Measurements from ENCODE around the gene TTYH3. TPM values are rescaled to one million over a fixed set of nuclear protein-coding genes. Genes with fewer than 3 reads are reported as not detected.
A peak's percentile ranks its signal among the peaks of the same experiment; 100 is the strongest.

Gene TTYH3
- total RNA-seq, 1 donor from 2014 or later, result 51.7 TPM

GRCh38 chr7:2638224-2638991, 6.6 kb downstream of the TTYH3 start:
- ATAC-seq, result no peak
- Histone ChIP-seq H3K9me3 (no peaks in the 10 kb centered on the region), H3K27me3 (ENCODE audit: low read depth) (no peaks in the 10 kb centered on the region), H3K4me3 (no peak overlapping the region), H3K36me3 (no peaks in the 10 kb centered on the region), H3K27ac (peak overlapping the region; percentile 71), H3K4me1 (peaks cover 89% of the 10 kb centered on the region)
- intact Hi-C loops (cut with DNase I), result no loop called here
- TF ChIP-seq, protein P1, sequence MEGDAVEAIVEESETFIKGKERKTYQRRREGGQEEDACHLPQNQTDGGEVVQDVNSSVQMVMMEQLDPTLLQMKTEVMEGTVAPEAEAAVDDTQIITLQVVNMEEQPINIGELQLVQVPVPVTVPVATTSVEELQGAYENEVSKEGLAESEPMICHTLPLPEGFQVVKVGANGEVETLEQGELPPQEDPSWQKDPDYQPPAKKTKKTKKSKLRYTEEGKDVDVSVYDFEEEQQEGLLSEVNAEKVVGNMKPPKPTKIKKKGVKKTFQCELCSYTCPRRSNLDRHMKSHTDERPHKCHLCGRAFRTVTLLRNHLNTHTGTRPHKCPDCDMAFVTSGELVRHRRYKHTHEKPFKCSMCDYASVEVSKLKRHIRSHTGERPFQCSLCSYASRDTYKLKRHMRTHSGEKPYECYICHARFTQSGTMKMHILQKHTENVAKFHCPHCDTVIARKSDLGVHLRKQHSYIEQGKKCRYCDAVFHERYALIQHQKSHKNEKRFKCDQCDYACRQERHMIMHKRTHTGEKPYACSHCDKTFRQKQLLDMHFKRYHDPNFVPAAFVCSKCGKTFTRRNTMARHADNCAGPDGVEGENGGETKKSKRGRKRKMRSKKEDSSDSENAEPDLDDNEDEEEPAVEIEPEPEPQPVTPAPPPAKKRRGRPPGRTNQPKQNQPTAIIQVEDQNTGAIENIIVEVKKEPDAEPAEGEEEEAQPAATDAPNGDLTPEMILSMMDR (IDR thresholded peaks at IDR 0.05), result no peak
- DNase-seq, result no peak

DNA sequence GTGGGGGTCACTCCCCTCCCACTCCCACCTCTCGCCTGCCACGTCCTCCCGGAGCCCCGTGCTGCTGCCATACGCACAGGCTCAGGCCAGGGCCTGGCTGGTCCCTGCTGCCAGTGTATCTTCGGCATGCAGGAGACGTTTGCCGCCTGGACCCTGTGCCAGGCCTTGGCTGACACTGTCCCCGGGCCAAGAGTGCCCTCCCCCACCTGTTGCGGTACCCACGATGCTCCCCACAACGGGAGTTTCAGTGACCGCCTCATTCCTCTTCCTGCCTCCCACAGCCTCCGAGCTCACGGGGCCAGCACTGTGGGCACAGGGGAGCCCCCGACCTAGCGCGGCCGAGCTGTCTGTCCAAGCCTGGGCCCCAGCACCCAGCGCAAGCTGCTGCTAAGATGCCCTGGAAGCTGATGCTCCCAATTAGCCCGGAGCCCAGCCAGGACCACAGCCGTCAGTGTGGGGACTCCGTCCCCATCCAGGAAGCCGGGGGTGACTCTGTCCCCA, 7.4 kb downstream of the TTYH3 start:
- DNase-seq, result no peak
- H3K4me3 ChIP-seq, result no peak overlapping the region

DNA sequence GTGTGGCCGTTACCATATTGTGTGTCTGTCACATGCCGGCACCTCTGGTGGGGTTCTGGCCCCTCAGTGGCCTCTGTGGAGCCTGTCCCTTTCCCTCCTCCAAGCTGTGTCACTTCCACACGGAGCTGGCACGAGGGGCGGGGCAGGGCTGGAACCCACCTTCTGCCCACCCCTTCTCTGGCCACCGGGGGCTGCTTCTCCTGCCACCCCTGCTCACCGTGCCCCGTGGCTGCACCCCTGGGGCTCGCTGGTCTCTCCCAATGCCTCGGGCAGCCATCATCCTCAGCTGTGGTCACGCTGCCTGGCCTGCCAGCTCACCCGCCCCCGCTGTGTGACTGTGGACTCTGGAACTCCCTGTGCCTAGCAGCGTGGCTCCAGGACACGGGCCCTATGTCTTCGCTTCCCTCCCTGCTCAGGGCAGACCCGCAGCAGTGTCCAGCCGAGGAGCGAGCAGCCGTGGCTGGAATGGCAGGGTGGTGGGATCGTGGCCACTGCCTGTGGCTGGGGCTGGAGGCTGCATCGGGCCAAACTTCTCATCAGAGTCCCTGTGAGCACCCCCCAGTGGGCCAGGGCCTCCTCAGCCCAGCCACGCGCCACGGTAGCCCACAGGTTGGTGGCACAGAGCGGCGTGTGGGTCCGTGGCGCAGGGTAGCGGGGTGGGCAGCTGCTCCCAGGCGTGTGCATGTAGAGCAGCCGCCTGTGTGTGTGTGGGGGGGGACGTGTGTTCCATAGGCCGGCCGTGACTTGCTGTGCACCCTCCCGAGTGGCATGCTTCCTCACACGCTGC, 8.1 kb downstream of the TTYH3 start:
- no peak overlapping the region for H3K4me3 ChIP-seq
- no peak overlapping the region for H3K27ac ChIP-seq
- H3K27me3 ChIP-seq (ENCODE audit: low read depth), result no peaks in the 10 kb centered on the region
- TF ChIP-seq, protein P1 (IDR thresholded peaks at IDR 0.05), result no peak
- DNase-seq (no peak), ATAC-seq (no peak)
- H3K9me3 ChIP-seq, result no peaks in the 10 kb centered on the region
- no peaks in the 10 kb centered on the region for H3K36me3 ChIP-seq
- intact Hi-C loops (cut with DNase I), result no loop called here
- H3K4me1 ChIP-seq, result peaks cover 89% of the 10 kb centered on the region

More for the DNA sequence above, 7.4 kb downstream of the TTYH3 start:
- no peak for ATAC-seq
- Histone ChIP-seq H3K27me3 (ENCODE audit: low read depth) (no peaks in the 10 kb centered on the region), H3K4me1 (peaks cover 89% of the 10 kb centered on the region), H3K27ac (no peak overlapping the region), H3K9me3 (no peaks in the 10 kb centered on the region), H3K36me3 (no peaks in the 10 kb centered on the region)
- TF ChIP-seq, protein P1 (IDR thresholded peaks at IDR 0.05), result no peak
- intact Hi-C loops (cut with DNase I), result no loop called here

- no peaks in the 10 kb centered on the region for H3K9me3 ChIP-seq
- DNase-seq (no peak), ATAC-seq (peak in 1 of 2 donors; percentile 3)
- no peaks in the 10 kb centered on the region for H3K36me3 ChIP-seq
- TF ChIP-seq, protein P1 (IDR thresholded peaks at IDR 0.05), result no peak
- no peaks in the 10 kb centered on the region for H3K27me3 ChIP-seq (ENCODE audit: low read depth)
- H3K4me1 ChIP-seq, result peaks cover 89% of the 10 kb centered on the region
- H3K4me3 ChIP-seq, result no peak overlapping the region
- H3K27ac ChIP-seq, result peak overlapping the region; percentile 78
- intact Hi-C loops (cut with DNase I), result no loop called here
Observed at GRCh38 chr7:2640482-2640830, 8.7 kb downstream of the TTYH3 start.

- Histone ChIP-seq H3K27me3 (ENCODE audit: low read depth) (no peaks in the 10 kb centered on the region), H3K4me3 (peak overlapping the region; percentile 32), H3K9me3 (no peaks in the 10 kb centered on the region), H3K27ac (peak overlapping the region; percentile 78), H3K36me3 (no peaks in the 10 kb centered on the region), H3K4me1 (peaks cover 89% of the 10 kb centered on the region)
- DNase-seq, result no peak
- TF ChIP-seq, protein P1 (IDR thresholded peaks at IDR 0.05), result no peak
- intact Hi-C loops (cut with DNase I), result no loop called here
- ATAC-seq, result peak; percentile 15
Observed at GRCh38 chr7:2640846-2641316, 9.1 kb downstream of the TTYH3 start.
